IMR-90 (cell line): Measurements from ENCODE around the gene KLLN. TPM values are rescaled to one million over a fixed set of nuclear protein-coding genes. Genes with fewer than 3 reads are reported as not detected.

Experiments
- ATAC-seq: fragments of 200-7000 bp; cut with Tn5 transposase; 2 replicates; pipeline ENCODE4 v1.9.1; 2020; ENCODE audit warnings: low read depth, mild to moderate bottlenecking, moderate library complexity
- BruUV-seq: library from RNA; stranded (reverse); fragments of 400-500 nt; replicated peaks from 2 replicates; lab custom pipeline; 2021; lab: Mats Ljungman, UMichigan
- CTCF ChIA-PET: fragments of 300-600 bp; formaldehyde crosslinking; extraction: SDS; loops from one replicate; lab custom pipeline; 2021; ENCODE audit warnings: antibody characterized with exemption; lab: Yijun Ruan, JAX
- POLR2A ChIA-PET: fragments of 300-600 bp; sonication (Branson Sonifier 250); formaldehyde crosslinking; loops from one replicate; lab custom pipeline; 2022; ENCODE audit warnings: antibody characterized with exemption; ENCODE audit not compliant: unreplicated experiment; lab: Charles Lee
- DNase-seq: peaks from one replicate; pipeline ENCODE4 v3.0.0; 2013
- H2AFZ ChIP-seq: replicated peaks from 2 replicates; pipeline ENCODE3; 2013; ENCODE audit warnings: low read length, mild to moderate bottlenecking; ENCODE audit not compliant: poor library complexity
- H2AK5ac ChIP-seq: 2 replicates; pipeline ENCODE4 v1.6.1; 2013; ENCODE audit warnings: low read depth, low read length, inconsistent platforms
- H2AK9ac ChIP-seq: replicated peaks from 2 replicates; pipeline ENCODE3; 2013; ENCODE audit warnings: mild to moderate bottlenecking, low read depth, low read length, moderate library complexity; ENCODE audit not compliant: poor library complexity
- H2BK120ac ChIP-seq: 2 replicates; pipeline ENCODE4 v1.6.1; 2013; ENCODE audit warnings: low read depth, low read length, inconsistent platforms
- H2BK15ac ChIP-seq: 3 replicates; pipeline ENCODE4 v1.6.1; 2013; ENCODE audit warnings: low read depth, low read length, inconsistent platforms
- H2BK20ac ChIP-seq: 2 replicates; pipeline ENCODE4 v1.6.1; 2013; ENCODE audit warnings: low read depth, mild to moderate bottlenecking, inconsistent platforms, low read length, moderate library complexity
- H2BK5ac ChIP-seq: 2 replicates; pipeline ENCODE4 v1.6.1; 2013; ENCODE audit warnings: mild to moderate bottlenecking, low read depth, low read length, inconsistent platforms; ENCODE audit not compliant: poor library complexity, severe bottlenecking
- H3K14ac ChIP-seq: replicated peaks from 2 replicates; pipeline ENCODE4 v1.6.1; 2013; ENCODE audit warnings: low read depth, low read length, inconsistent platforms
- H3K18ac ChIP-seq: 2 replicates; pipeline ENCODE4 v1.6.1; 2013; ENCODE audit warnings: low read depth, low read length, control low read depth
- H3K23ac ChIP-seq: 2 replicates; pipeline ENCODE4 v1.6.1; 2013; ENCODE audit warnings: low read depth, low read length, inconsistent platforms
- H3K27ac ChIP-seq: 2 replicates; pipeline ENCODE4 v1.5.1; 2013; ENCODE audit warnings: mild to moderate bottlenecking, control low read depth, low read length; ENCODE audit not compliant: insufficient read depth
- H3K27me3 ChIP-seq: 2 replicates; pipeline ENCODE4 v1.6.1; 2013; ENCODE audit warnings: low read length; ENCODE audit not compliant: control insufficient read depth, insufficient read depth
- H3K36me3 ChIP-seq: 2 replicates; pipeline ENCODE4 v1.6.1; 2013; ENCODE audit warnings: low read length, mixed read lengths; ENCODE audit not compliant: control insufficient read depth, insufficient read depth
- H3K4ac ChIP-seq: 2 replicates; pipeline ENCODE4 v1.6.1; 2013; ENCODE audit warnings: low read depth, low read length, inconsistent platforms
- H3K4me1 ChIP-seq: 2 replicates; pipeline ENCODE4 v1.6.1; 2013; ENCODE audit warnings: low read length, mixed read lengths; ENCODE audit not compliant: control insufficient read depth, insufficient read depth
- H3K4me2 ChIP-seq: 2 replicates; pipeline ENCODE4 v1.6.1; 2013; ENCODE audit warnings: low read depth, mild to moderate bottlenecking, control low read depth, low read length, moderate library complexity
- H3K4me3 ChIP-seq: 2 replicates; pipeline ENCODE4 v1.5.1; 2013; ENCODE audit warnings: low read depth, mild to moderate bottlenecking, control low read depth, low read length, moderate library complexity; ENCODE audit not compliant: insufficient read depth
- H3K56ac ChIP-seq: 2 replicates; pipeline ENCODE4 v1.6.1; 2013; ENCODE audit warnings: low read length, inconsistent platforms; ENCODE audit not compliant: insufficient read depth; ENCODE audit errors: extremely low read depth
- H3K79me1 ChIP-seq, 2 experiments: 2 replicates each; pipeline ENCODE4 v1.6.1; 2013; ENCODE audit warnings: low read length in 2 of 2, inconsistent platforms in 1 of 2, low read depth in 1 of 2
- H3K9ac ChIP-seq: 2 replicates; pipeline ENCODE4 v1.6.1; 2013; ENCODE audit warnings: low read depth, low read length, control low read depth
- H3K9me1 ChIP-seq: 2 replicates; pipeline ENCODE4 v1.6.1; 2013; ENCODE audit warnings: low read length, inconsistent platforms; ENCODE audit not compliant: insufficient read depth
- H3K9me3 ChIP-seq: 2 replicates; pipeline ENCODE4 v1.6.1; 2013; ENCODE audit warnings: low read length; ENCODE audit not compliant: control insufficient read depth, insufficient read depth
- H4K20me1 ChIP-seq: 2 replicates; pipeline ENCODE4 v1.6.1; 2013; ENCODE audit warnings: low read length, inconsistent platforms; ENCODE audit not compliant: insufficient read depth
- H4K5ac ChIP-seq: 2 replicates; pipeline ENCODE4 v1.6.1; 2013; ENCODE audit warnings: mild to moderate bottlenecking, low read depth, low read length, control low read depth
- H4K8ac ChIP-seq, 2 experiments: 2 replicates each; pipeline ENCODE4 v1.6.1; 2013; ENCODE audit warnings: low read depth in 2 of 2, low read length in 2 of 2, control low read depth in 1 of 2, inconsistent platforms in 1 of 2
- H4K91ac ChIP-seq: 2 replicates; pipeline ENCODE4 v1.6.1; 2013; ENCODE audit warnings: low read depth, low read length, inconsistent platforms; ENCODE audit not compliant: insufficient read depth
- CTCF ChIP-seq: conservative IDR thresholded peaks from 2 replicates; pipeline ENCODE4 v1.5.1; 2012; ENCODE audit warnings: mild to moderate bottlenecking, low read depth, low read length, improper control_type of control experiment
- MAFK ChIP-seq: IDR thresholded peaks from 2 replicates; pipeline ENCODE4 v1.6.1; 2012; ENCODE audit warnings: low read depth, low read length, improper control_type of control experiment
- MAZ ChIP-seq: IDR thresholded peaks from 2 replicates; pipeline ENCODE4 v1.6.1; 2012; ENCODE audit warnings: low read depth, mild to moderate bottlenecking, low read length, improper control_type of control experiment, moderate library complexity, borderline replicate concordance
- MXI1 ChIP-seq: IDR thresholded peaks from 2 replicates; pipeline ENCODE4 v1.6.1; 2012; ENCODE audit warnings: low read depth, mild to moderate bottlenecking, low read length, moderate library complexity, borderline replicate concordance
- RAD21 ChIP-seq: IDR thresholded peaks from 2 replicates; pipeline ENCODE4 v1.6.1; 2012; ENCODE audit warnings: low read length, improper control_type of control experiment
- RFX5 ChIP-seq: IDR thresholded peaks from 2 replicates; pipeline ENCODE4 v1.8.0; 2012; ENCODE audit warnings: low read depth, mild to moderate bottlenecking, low read length, moderate library complexity
- SMC3 ChIP-seq: fragments of 150-350 bp; IDR thresholded peaks from 2 replicates; pipeline ENCODE4 v1.6.1; 2016; ENCODE audit warnings: low read depth, mild to moderate bottlenecking, antibody characterized with exemption, low read length, moderate library complexity
- WGBS, 2 experiments: methylation state at CpG; one replicate each; pipeline versions ENCODE4 v1.1.5 to v1.1.7; 2013; ENCODE audit warnings: missing lambda C conversion rate in 2 of 2; ENCODE audit not compliant: insufficient read length in 1 of 2; ENCODE audit errors: extremely low coverage in 2 of 2; 5-methylcytosine and 5-hydroxymethylcytosine counted together
- dilution Hi-C: fragments of 300-500 bp; cut with HindIII; formaldehyde crosslinking; loops from one replicate; pipeline ENCODE4 v1.14.3; 2018; ENCODE audit warnings: low sequenced_read_pairs; ENCODE audit not compliant: unreplicated experiment
- in situ Hi-C: fragments of 300-500 bp; cut with MboI; formaldehyde crosslinking; loops from 3 replicates; pipeline ENCODE4 v1.14.3; 2019; ENCODE audit warnings: low sequenced_read_pairs, inconsistent platforms, mixed read lengths
- intact Hi-C: fragments of 100-400 bp; cut with micrococcal nuclease; formaldehyde crosslinking; loops from 2 replicates; pipeline ENCODE4 v1.10.0; 2022
- polyA plus RNA-seq, 3 experiments: library from polyadenylated mRNA; depleted of rRNA; stranded (reverse); fragments of >200 nt; gene quantifications; 2 replicates each; pipeline ENCODE4 v1.2.3, GENCODE V29; 2012; ENCODE audit warnings: low replicate concordance in 1 of 3
- total RNA-seq: library from RNA; depleted of rRNA; stranded (reverse); fragments of >200 nt; gene quantifications from 2 replicates; pipeline ENCODE4 v1.2.3, GENCODE V29; 2012

The KLLN gene
- total and polyA plus RNA-seq, 2 of the 4 experiments (the other 2 are of a cell fraction): 0.36 TPM

- intact Hi-C loops (loop anchor here (1.0 kb wide), 1 partner anchor 539 kb away; no protein-coding TSS in a partner anchor), in situ Hi-C loops (no loop called here), dilution Hi-C loops (no loop called here)
- no TSS peak for BruUV-seq
- no peak overlapping the region for H2AK5ac ChIP-seq
- WGBS, 2 experiments: no CpG with 5 or more reads among the region's 5 CpGs
- no peak overlapping the region for H3K27ac ChIP-seq
- no peak overlapping the region for H3K14ac ChIP-seq
- H2AK9ac ChIP-seq: no peak overlapping the region
- no peak overlapping the region for H3K4me3 ChIP-seq
- H3K18ac ChIP-seq: no peak overlapping the region
- POLR2A ChIA-PET: no interaction called here
- no peak overlapping the region for H2BK120ac ChIP-seq
- H3K4ac ChIP-seq: no peak overlapping the region
- peak; percentile 81 for ATAC-seq
- no peak overlapping the region for H4K5ac ChIP-seq
- no peak overlapping the region for H2BK15ac ChIP-seq
- no peak overlapping the region for H3K56ac ChIP-seq
- H3K23ac ChIP-seq: no peak overlapping the region
- peak; percentile 70 for DNase-seq
- H3K9ac ChIP-seq: no peak overlapping the region
- H3K9me1 ChIP-seq: no peaks in the 10 kb centered on the region
- H2AFZ ChIP-seq: peak overlapping the region; percentile 9
- no peaks in the 10 kb centered on the region for H3K36me3 ChIP-seq
- no peak overlapping the region for H4K91ac ChIP-seq
- H3K9me3 ChIP-seq: no peaks in the 10 kb centered on the region
- CTCF ChIA-PET: interaction anchor here (0.5 to 2.3 kb wide), 5 partner anchors 193 to 698 kb away, joined by 3 to 9 read pairs (median 3); no protein-coding TSS in a partner anchor
- H2BK20ac ChIP-seq: no peak overlapping the region
- peak; percentile 86 for TF ChIP-seq RAD21
- peak; percentile 85 for TF ChIP-seq SMC3
- no peak for TF ChIP-seq MAZ
- 0 out of 2 replicates have a peak, but pooled peaks have one; percentile 35 for TF ChIP-seq MXI1
- no peak; the same call in 1 of the 2 replicates for TF ChIP-seq MAFK
- TF ChIP-seq RFX5: no peak
- peak; percentile 71 for TF ChIP-seq CTCF
- H3K27me3 ChIP-seq: no peaks in the 10 kb centered on the region
- no peaks in the 10 kb centered on the region for H4K20me1 ChIP-seq
- H3K79me1 ChIP-seq: no peaks in the 10 kb centered on the region
- H4K8ac ChIP-seq: no peak overlapping the region
- no peak overlapping the region for H2BK5ac ChIP-seq
- H3K4me2 ChIP-seq: no peak overlapping the region
- no peaks in the 10 kb centered on the region; the same call in 1 of the 2 replicates for H3K4me1 ChIP-seq
These were observed 12.6 kb downstream of the KLLN start for GRCh38 chr10:87850742-87851205.
